GM10847 (cell line): Measurements from ENCODE around the gene C10orf67.

ENCODE experiments used
- POLR2A ChIP-seq: IDR thresholded peaks from 2 replicates; pipeline ENCODE4 v1.6.1; 2011; ENCODE audit not compliant: insufficient read length; ENCODE audit errors: extremely low read depth

Gene C10orf67

DNA sequence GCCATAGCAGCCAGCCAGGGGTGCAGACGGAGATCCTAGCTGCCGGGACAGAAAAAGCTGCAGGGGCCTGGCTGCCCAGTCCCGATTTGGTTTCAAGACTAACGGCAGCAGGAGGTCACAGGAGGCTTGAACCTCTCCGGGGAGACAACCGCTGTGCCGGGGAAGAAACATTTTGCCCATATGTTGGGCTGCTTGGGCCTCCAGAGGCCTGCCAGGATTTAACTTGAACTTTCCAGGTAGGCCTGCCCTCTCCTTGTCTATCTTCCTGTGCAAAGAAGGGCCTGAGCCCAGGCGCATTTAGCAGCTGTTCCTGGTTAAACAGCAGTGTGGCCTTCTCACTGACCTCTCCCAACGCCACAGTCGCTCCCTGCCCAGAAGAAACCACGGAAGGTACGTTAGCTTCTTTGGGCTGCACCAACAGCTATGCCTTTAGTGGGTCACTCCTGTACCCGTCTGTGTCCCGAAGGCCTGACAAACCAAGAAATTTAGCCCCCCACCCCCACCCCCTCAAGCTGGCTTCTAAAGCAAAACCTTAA lies 169.6 kb downstream of the C10orf67 start:
- TF ChIP-seq POLR2A = no peak

DNA sequence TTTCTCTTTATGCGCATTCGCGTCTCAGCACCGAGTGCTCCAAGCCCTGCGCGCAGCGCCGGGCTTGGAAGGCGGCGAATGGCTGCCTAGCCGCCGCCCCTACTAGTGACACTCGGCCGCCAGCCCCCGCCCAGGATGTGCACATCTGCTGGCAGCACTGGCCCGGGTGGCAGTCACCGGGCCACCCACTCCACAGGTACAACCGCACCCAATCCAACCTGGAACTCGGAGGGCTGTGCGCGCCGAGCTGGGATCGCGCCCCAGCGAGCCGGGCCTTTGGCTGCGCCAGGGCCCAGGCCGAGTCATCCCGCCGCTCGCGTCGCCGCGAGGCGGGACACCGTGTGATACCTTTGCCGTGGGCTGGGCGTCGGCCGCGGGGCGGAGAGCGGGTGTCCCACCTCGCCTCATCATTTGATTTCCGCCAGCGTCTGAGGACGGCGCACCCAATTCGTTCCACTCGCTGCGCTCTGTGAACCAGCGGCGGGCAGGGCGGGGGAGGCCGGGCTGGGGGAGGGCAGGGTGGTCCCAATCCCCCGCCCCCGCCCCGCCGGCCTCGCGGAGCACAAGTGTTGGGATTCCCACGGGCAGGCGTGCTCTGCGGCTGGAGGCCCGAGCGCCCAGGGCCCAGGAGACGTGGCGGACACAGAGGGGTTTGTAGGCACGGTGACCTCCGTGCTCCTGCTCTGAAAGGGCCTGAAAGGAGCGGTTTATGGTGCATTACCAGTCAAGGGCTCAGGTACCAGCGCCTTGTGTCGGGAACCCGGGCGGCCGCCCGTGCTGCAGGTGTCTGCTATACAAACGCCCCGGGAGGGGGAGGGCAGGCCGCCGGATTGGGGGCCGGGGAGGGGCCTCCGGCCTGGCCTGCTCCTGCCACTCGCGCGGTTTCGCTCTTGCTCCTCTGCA lies 170.3 kb downstream of the C10orf67 start:
- TF ChIP-seq POLR2A = no peak

DNA sequence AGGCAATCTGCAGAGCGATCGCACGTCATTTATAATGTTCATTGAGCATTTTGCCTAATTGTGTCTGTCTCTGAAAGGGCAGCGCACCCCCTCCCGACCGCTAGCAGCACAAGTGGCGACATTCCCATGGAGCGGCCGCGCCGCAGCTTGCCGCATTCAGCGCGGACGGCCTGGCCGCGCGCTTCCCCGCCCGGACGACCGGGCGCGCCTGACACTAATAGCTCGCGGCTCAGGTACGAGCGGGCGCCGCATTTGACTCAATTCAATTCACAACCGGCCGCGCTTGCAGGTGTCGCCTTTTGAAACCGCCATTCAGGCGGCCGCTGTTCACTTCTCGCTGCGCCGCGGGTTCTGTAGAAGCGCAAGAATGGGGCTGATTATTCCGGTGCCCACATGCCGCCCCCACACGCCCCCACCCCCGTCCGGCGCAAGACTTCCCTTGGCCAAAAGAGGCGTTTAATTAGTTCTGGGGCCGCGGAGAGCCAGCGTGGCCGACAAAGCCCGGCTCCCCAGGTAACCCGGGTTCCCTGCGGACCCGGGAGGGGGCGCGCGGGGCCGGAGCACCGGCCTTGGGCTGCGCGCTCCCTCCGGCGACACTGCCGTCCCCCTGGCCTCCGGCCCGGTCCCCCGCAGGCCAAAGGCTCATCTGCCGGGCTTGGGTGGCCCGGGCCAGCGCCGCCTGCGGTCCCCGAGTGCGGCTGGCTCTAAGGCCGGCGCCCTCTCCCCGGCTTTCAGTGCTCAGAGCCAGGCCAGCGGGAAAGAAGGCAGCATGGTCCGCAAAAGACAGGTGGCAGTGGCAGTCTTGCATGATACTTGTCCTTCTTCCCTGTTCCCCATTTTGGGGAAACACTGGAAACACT lies 171.2 kb downstream of the C10orf67 start:
- no peak for TF ChIP-seq POLR2A

DNA sequence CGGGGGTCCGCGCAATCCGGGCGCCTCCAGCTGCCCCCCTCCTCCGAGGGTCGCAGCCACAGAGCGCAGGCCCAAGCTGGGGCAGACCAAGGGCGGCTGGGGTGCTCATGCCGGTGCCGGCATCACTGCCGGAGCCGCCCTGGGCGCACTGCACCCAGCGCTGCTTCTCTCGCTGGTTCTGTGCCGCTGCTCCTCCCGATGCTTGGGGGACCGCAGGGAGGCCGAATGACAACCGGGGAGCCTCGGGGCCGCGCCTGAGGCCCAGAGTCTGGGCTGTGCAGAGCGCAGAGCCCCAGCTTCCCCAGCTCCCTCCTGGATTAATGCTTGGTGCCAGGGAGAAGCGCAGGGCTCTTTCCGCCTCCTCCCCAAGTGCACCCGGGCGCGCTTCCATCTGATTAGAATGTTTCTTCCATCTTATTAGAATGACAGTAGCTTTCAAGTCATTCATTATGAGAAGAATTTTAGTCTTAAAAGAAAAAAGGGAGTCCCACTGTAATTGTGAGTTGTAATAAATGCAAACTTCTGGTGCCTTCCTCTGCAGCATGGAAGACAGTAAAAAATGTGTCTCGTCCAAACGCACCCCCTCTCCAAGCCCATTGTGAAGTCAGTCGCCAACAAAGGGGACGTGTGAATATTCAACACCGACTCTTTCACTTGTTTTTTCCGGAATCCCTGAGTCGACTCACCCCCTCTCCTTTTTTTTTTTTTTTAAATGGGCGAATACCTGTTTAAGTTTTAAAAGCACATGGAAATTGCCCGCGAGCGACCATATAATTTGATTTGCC lies 172.0 kb downstream of the C10orf67 start:
- no peak for TF ChIP-seq POLR2A

DNA sequence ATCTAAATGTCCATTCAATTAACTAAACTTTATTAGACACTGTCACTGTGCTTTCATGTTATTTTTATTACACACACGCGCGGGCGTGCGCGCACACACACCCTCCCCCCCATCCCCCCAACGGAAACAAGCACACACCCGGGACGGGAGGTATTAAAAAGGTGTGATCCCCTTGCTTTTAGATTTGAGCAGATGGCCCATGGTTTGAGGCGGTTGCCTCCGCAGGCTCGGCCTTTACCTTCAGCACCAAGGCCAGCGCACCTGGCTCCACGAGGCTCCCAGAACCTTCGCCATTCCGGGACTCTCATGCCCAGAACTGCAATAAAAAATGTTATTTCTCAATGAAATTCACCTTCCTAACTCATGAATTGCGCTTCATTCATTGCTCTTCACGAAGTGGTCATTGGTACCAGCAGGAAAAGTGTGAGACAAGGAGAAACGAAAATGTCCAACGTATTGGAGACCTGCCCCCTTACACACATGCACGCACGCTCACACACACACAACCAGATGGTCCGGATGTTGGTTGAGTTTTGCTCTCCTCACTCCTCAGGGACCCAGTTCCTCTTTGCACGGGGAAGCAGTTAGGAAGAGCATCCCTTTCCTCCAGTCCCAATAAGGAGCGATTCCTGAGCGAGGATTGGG lies 173.2 kb downstream of the C10orf67 start:
- no peak for TF ChIP-seq POLR2A

DNA sequence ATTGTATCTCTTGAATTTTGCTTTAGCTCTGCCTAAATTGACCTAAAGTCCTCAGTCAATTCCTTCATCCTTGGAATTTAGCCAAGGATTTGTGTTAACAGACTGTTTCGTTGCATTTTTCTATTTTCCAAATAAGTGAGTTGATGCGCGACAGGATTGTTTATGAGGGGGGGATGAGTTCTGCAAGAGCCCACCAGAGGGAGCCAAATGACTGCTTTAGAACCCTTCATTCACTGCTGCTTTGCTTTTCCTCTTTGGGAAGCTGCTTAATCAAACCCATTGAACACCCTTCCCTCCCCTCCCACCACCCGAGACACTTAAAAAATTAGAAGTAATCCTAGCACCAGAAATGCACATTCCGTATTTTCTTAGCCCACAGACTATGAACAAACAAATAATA lies 186.2 kb downstream of the C10orf67 start:
- TF ChIP-seq POLR2A = no peak

DNA sequence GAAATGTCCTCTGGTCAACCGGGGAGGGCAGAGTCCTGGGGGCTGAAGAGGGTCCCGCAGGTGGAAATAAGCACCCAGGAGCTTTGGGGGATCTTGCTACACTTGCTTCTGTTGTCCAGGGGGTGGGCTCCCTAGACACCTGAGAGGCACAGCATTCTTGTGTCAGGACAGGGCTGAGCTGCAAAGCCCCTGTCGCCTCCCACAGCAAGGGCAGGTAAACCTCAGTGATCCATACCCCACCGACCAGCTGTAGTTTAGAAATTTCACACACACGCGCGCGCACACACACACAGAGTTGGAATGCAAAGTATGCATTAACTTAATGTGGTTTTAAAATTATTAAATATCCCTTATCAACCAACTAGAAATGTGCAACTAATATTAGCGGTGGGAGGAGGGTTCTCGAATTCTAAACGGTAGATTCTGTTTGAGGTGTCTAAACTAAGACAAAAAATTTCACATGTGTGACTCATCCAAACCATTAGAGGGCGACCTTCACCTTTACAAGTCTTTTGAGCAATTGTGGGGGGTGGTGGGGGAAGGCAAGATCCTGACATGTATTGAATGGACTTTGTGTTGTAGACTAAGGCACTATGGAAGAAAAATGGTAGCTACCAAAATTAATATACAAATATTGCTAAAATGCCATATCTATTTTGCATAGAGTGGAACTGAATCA lies 186.8 kb downstream of the C10orf67 start:
- no peak for TF ChIP-seq POLR2A

DNA sequence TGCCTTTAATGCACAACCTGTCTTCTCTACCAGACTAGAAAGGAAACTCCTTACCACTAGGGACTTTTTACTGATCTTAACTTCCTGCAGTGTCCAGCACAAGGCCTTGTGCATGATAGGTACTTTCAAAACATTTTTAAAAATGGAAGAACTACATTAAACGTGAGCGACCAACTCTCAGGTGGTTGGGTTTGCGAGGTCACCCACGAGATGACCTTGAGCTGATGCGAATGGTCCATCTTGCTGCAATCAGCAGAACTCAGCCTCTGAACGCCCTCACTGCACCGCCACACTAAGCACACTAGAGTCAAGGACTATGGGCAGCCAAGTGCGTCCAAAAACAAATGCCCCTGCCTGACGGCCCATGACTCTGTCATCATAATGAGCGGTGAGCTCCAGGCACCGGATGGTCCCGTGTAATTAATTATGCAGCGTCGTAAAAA lies 187.3 kb downstream of the C10orf67 start:
- TF ChIP-seq POLR2A = no peak

DNA sequence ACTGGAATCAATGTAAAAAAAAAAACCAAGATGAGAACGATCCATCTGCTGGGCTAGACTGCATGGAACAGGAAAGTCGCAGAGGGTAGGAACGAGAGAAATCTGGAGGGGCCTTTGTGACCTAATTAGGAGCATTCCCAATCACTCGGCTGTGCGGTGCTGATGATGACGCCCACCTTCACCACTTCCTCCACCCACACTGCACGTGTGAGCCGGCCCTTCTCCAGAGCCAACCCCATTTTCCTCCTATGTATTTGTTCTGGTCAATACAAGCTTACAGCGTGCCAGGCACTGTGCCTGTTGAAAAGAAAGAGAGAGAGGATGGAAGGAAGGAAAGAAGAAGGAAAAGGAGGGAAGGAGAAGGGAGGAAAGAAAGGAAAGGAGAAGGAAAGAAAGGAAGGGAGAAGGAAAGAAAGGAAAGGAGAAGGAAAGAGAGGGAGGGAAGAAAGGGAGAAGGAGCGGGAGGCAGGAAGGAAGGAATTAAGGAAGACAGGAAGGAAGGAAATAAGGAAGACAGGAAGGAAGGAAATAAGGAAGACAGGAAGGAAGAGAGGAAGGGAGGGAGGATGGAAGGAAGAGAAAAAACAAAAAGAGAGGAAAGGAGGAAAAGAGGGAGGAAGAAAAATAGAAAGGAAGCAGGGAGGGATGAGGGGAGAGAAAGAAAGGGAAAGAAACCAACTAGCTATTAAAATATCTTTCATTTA lies 188.0 kb downstream of the C10orf67 start:
- TF ChIP-seq POLR2A = no peak

DNA sequence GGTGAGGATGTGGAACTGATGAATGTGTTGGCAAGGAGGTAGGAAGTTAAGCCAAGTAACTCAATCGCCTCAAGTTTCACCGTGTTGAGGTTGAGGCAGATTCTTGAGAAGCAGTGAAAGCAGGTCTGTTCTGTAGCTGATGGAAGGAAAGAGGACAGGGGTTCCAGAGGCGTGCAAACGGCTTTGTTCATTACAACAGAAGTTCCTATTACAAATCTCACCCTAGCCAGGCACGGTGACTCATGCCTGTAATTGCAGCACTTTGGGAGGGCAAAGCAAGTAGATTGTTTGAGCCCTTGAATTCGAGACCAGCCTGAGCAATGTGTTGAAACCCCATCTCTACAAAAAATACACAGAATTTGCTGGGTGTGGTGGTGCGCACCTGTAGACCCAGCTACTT lies 189.4 kb downstream of the C10orf67 start:
- no peak for TF ChIP-seq POLR2A
